HL-60 (cell line): ENCODE measurements around the gene ANKRD11.
A peak's percentile ranks its signal among the peaks of the same experiment; 100 is the strongest.
"Not testable (repeated sequence)": the region's sequence is repeated elsewhere in the genome, so short reads cannot be mapped to it uniquely, and the experiment has no call there.

Experiments used
- DNase-seq, 2 experiments: peaks; one replicate each; pipeline ENCODE4 v3.0.0-alpha.2; 2010 to 2020; ENCODE audit warnings: low read depth in 1 of 2, low spot score in 1 of 2
- H3K27ac ChIP-seq: fragments of 250-450 bp; sonication (Bioruptor Pico); replicated peaks from 2 replicates; pipeline ENCODE4 v1.5.1; 2020; ENCODE audit warnings: mild to moderate bottlenecking, moderate library complexity
- H3K27me3 ChIP-seq: fragments of 250-450 bp; sonication (Bioruptor Pico); 2 replicates; pipeline ENCODE4 v1.5.1; 2021; ENCODE audit warnings: mild to moderate bottlenecking, moderate library complexity; ENCODE audit not compliant: insufficient read depth, poor library complexity, severe bottlenecking
- H3K4me3 ChIP-seq: replicated peaks from 2 replicates; pipeline ENCODE4 v1.5.1; 2011; ENCODE audit warnings: mild to moderate bottlenecking, control low read depth, low read length; ENCODE audit not compliant: insufficient read depth
- GABPA ChIP-seq: IDR thresholded peaks from 2 replicates; pipeline ENCODE4 v1.6.1; 2012; ENCODE audit warnings: low read depth
- POLR2AphosphoS5 ChIP-seq: IDR thresholded peaks from 2 replicates; pipeline ENCODE4 v1.6.1; 2012; ENCODE audit warnings: low read depth
- SPI1 ChIP-seq: IDR thresholded peaks from 2 replicates; pipeline ENCODE4 v1.6.1; 2012; ENCODE audit warnings: low read depth, mild to moderate bottlenecking, borderline replicate concordance
- TF ChIP-seq, protein P1 (sequence below): IDR thresholded peaks from 2 replicates; pipeline ENCODE4 v1.6.1; 2012; ENCODE audit warnings: low read depth; ENCODE audit not compliant: insufficient replicate concordance
- TF ChIP-seq, protein P2 (sequence below): IDR thresholded peaks from one replicate; pipeline ENCODE4 v1.5.1; 2011; ENCODE audit warnings: low read length, control low read depth, inconsistent platforms; ENCODE audit not compliant: insufficient read depth

The ANKRD11 gene

GRCh38 chr16:89334988-89335802 is 155.2 kb downstream of the ANKRD11 start:
- Histone ChIP-seq H3K4me3 (no peak overlapping the region), H3K27ac (no peak overlapping the region), H3K27me3 (no peaks in the 10 kb centered on the region)
- TF ChIP-seq SPI1: no peak
- TF ChIP-seq GABPA: no peak
- no peak for TF ChIP-seq POLR2AphosphoS5
- TF ChIP-seq, protein P1, sequence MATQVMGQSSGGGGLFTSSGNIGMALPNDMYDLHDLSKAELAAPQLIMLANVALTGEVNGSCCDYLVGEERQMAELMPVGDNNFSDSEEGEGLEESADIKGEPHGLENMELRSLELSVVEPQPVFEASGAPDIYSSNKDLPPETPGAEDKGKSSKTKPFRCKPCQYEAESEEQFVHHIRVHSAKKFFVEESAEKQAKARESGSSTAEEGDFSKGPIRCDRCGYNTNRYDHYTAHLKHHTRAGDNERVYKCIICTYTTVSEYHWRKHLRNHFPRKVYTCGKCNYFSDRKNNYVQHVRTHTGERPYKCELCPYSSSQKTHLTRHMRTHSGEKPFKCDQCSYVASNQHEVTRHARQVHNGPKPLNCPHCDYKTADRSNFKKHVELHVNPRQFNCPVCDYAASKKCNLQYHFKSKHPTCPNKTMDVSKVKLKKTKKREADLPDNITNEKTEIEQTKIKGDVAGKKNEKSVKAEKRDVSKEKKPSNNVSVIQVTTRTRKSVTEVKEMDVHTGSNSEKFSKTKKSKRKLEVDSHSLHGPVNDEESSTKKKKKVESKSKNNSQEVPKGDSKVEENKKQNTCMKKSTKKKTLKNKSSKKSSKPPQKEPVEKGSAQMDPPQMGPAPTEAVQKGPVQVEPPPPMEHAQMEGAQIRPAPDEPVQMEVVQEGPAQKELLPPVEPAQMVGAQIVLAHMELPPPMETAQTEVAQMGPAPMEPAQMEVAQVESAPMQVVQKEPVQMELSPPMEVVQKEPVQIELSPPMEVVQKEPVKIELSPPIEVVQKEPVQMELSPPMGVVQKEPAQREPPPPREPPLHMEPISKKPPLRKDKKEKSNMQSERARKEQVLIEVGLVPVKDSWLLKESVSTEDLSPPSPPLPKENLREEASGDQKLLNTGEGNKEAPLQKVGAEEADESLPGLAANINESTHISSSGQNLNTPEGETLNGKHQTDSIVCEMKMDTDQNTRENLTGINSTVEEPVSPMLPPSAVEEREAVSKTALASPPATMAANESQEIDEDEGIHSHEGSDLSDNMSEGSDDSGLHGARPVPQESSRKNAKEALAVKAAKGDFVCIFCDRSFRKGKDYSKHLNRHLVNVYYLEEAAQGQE: no peak
- TF ChIP-seq, protein P2, sequence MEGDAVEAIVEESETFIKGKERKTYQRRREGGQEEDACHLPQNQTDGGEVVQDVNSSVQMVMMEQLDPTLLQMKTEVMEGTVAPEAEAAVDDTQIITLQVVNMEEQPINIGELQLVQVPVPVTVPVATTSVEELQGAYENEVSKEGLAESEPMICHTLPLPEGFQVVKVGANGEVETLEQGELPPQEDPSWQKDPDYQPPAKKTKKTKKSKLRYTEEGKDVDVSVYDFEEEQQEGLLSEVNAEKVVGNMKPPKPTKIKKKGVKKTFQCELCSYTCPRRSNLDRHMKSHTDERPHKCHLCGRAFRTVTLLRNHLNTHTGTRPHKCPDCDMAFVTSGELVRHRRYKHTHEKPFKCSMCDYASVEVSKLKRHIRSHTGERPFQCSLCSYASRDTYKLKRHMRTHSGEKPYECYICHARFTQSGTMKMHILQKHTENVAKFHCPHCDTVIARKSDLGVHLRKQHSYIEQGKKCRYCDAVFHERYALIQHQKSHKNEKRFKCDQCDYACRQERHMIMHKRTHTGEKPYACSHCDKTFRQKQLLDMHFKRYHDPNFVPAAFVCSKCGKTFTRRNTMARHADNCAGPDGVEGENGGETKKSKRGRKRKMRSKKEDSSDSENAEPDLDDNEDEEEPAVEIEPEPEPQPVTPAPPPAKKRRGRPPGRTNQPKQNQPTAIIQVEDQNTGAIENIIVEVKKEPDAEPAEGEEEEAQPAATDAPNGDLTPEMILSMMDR: no peak
- no peak for DNase-seq

GRCh38 chr16:89334461-89334860 is 155.9 kb downstream of the ANKRD11 start:
- no peak for TF ChIP-seq SPI1
- TF ChIP-seq, protein P1: no peak
- no peak for TF ChIP-seq POLR2AphosphoS5
- no peak for TF ChIP-seq GABPA
- TF ChIP-seq, protein P2: no peak
- H3K27me3 ChIP-seq: no peaks in the 10 kb centered on the region
- no peak for DNase-seq
- no peak overlapping the region for H3K27ac ChIP-seq
- H3K4me3 ChIP-seq: no peak overlapping the region

- H3K27ac ChIP-seq: no peak overlapping the region
- no peaks in the 10 kb centered on the region for H3K27me3 ChIP-seq
- TF ChIP-seq POLR2AphosphoS5 (no peak), GABPA (no peak), SPI1 (no peak)
- TF ChIP-seq, protein P1: no peak
- TF ChIP-seq, protein P2: no peak
- DNase-seq: no peak
- no peak overlapping the region for H3K4me3 ChIP-seq
Observed at GRCh38 chr16:89334050-89334449, 156.3 kb downstream of the ANKRD11 start.

DNA sequence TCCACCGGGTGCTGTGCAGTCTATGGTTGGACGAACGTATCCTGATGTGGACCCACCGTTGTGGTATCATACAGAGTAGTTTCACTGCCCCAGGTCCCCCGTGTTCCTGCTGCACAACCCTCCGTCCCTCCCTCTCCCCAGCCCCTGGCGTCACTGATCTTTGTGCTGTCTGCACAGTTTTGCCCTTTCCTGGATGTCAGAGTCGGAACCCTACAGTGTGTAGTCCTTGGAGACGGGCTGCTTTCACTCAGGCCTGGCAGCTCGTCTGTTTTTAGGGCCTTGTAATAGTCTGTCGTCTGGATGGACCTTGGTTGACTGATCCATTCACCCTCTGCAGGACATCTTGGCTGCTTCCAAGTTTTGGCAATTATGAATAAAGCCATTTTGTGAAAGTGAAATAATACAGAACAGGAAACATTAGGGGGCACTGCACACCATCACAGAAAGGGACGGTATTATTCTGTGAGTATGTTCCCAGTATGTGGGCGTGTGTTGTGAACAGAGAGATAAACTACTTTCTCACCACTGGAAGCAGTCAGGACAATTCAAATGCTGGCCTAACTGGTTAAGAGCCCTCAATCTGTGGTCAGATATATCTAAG is 156.9 kb downstream of the ANKRD11 start:
- peak in 1 of 2 experiments; percentile 30 for DNase-seq
- not testable (repeated sequence) for H3K27ac ChIP-seq

More for the DNA sequence above, 156.9 kb downstream of the ANKRD11 start:
- H3K4me3 ChIP-seq, H3K27me3 ChIP-seq: not testable (repeated sequence)
